ENCODE measurements around the gene PXDN.

DNA sequence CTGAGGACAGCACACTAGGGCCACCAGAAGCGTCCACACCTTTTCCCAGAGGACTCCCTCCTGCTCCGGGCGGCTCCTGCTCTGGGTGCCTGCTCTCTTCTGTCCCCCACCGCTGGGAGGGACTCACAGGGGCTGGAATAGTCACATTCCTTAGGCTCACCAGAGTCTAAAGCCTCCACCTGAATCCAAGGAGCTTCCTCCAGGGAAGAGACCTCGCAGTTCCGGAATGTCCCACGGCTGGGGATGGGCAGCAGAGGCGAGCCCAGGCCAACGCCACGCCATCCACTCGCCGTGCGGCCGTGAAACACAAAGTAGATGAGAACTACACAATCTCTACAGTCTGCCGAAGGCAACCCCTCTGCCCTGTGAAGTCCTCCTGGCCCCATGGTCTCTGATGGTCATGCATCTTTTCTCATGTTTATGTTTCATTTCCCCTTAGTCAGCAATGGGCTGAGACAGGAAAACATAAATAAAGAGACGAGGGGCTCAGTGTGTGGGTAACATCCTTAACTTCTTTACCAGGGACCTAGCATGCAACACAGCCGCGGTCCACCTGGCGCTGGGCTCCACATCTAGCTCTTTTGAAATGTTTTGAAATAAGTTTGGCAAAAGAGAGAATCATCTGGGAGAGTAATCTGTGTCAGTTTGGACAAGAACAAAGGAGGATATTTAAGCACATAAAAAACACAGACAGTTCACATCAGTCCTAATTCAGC is 98.4 kb downstream of the PXDN start:
- no peak for TF ChIP-seq ZNF274 (IDR thresholded peaks at IDR 0.05; ENCODE audit: low read depth, low read length)
- no peak for TF ChIP-seq YY1 (IDR thresholded peaks at IDR 0.05; ENCODE audit: insufficient read depth, insufficient read length)
- TF ChIP-seq SUZ12 (IDR thresholded peaks at IDR 0.05; ENCODE audit: extremely low read depth, insufficient read depth, insufficient read length), result no peak

All from NT2/D1 (cell line).